Activated T-cell treated with anti-CD3 and anti-CD28 coated beads, Interleukin-2, amount 50 U/mL, for 24 hours (primary cell): ENCODE data around the gene DENND1B.
"Not testable (repeated sequence)": the region's sequence is repeated elsewhere in the genome, so short reads cannot be mapped to it uniquely, and the experiment has no call there.

ENCODE experiments used
- DNase-seq: peaks from one replicate; pipeline ENCODE4 v3.0.0-alpha.2; 2020
- H3K27ac Mint-ChIP-seq: 2 replicates; pipeline ENCODE4 v1.8.0; 2020; ENCODE audit warnings: mild to moderate bottlenecking, mixed read lengths
- H3K27me3 Mint-ChIP-seq: 2 replicates; pipeline ENCODE4 v1.8.0; 2020; ENCODE audit warnings: mixed read lengths
- H3K36me3 Mint-ChIP-seq: 2 replicates; pipeline ENCODE4 v1.8.0; 2020; ENCODE audit warnings: low read depth, mixed read lengths
- H3K4me1 Mint-ChIP-seq: 2 replicates; pipeline ENCODE4 v1.8.0; 2020; ENCODE audit warnings: low read depth, mixed read lengths
- H3K4me3 Mint-ChIP-seq: 2 replicates; pipeline ENCODE4 v1.8.0; 2020; ENCODE audit warnings: mild to moderate bottlenecking, moderate library complexity, mixed read lengths
- H3K9me3 Mint-ChIP-seq: 2 replicates; pipeline ENCODE4 v1.8.0; 2020; ENCODE audit warnings: mixed read lengths

Gene DENND1B

DNA sequence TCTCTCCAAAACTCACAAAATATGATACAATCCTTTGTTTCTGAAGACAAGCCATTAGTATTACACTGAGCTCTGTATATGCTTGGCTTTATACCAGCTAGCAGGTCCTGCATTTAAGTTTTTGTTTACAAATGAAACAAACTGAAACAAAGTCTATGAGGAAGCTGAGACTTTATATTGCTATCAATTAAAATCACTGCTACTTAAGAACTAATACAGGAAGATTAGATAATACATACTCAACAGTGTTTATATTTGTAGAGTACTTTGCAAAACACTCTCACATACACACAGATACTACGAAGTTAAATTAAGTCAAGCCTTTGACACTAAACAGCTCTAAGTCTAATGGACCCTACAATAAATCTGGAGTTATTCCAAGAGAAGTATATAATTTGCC, 259.9 kb downstream of the DENND1B start:
- H3K4me3 Mint-ChIP-seq: no peak overlapping the region
- H3K9me3 Mint-ChIP-seq: no peaks in the 10 kb centered on the region
- no peak for DNase-seq
- H3K27me3 Mint-ChIP-seq: no peaks in the 10 kb centered on the region
- H3K27ac Mint-ChIP-seq: no peak overlapping the region
- H3K4me1 Mint-ChIP-seq: no peaks in the 10 kb centered on the region
- peaks cover 15% of the 10 kb centered on the region for H3K36me3 Mint-ChIP-seq

DNA sequence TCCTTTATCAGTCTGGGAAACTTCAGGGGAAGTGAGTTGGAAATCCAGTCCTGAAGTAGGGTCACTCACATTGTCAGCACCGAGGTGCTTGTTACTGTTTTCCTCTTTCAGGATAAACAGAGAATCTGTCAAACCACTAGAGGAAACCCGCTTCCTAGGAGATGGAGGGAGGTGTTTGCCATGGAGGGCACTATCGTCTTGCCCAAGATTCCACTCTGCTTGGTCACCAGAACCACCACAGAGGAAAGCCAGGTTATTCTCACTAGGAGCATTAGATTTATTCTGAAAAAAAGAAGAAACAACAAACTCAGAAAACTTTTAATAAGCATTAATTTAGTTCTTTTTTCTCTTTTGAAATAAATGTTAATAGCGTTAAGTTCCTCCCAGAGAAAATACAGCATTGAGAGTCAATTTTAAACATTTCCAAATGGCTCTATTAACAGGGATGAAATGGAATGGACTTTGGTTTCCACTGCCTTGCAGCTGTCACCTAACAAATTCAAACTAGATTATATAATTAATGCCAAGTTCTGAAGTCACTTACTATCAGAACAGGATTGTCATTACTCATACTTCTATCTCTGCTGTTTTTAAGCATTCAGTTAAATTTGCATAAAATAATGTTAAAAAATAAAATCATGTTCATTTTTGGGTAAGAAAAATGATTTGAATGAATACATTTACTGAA, 264.4 kb downstream of the DENND1B start:
- DNase-seq: no peak
- Mint-ChIP-seq H3K9me3 (no peaks in the 10 kb centered on the region), H3K27me3 (no peaks in the 10 kb centered on the region), H3K4me1 (no peaks in the 10 kb centered on the region), H3K4me3 (no peak overlapping the region), H3K36me3 (peaks cover 27% of the 10 kb centered on the region), H3K27ac (no peak overlapping the region)

DNA sequence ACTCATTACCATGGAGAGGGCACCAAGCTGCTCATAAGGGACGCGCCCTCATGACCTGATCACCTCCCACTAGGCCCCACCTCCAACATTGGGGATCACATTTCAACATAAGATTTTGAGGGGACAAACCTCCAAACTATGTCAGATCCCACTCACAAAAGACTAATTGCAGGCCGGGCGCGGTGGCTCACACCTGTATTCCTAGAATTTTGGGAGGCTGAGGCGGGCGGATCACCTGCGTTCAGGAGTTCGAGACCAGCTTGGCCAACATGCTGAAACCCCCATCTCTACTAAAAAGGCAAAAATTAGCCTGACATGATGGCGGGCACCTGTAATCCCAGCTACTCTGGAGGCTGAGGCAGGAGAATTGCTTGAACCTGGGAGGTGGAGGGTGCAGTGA, 278.6 kb downstream of the DENND1B start:
- H3K27ac Mint-ChIP-seq: no peak overlapping the region
- H3K9me3 Mint-ChIP-seq: no peaks in the 10 kb centered on the region
- H3K36me3 Mint-ChIP-seq: no peaks in the 10 kb centered on the region
- no peak overlapping the region for H3K4me3 Mint-ChIP-seq
- no peaks in the 10 kb centered on the region for H3K4me1 Mint-ChIP-seq
- no peaks in the 10 kb centered on the region for H3K27me3 Mint-ChIP-seq
- no peak for DNase-seq

DNA sequence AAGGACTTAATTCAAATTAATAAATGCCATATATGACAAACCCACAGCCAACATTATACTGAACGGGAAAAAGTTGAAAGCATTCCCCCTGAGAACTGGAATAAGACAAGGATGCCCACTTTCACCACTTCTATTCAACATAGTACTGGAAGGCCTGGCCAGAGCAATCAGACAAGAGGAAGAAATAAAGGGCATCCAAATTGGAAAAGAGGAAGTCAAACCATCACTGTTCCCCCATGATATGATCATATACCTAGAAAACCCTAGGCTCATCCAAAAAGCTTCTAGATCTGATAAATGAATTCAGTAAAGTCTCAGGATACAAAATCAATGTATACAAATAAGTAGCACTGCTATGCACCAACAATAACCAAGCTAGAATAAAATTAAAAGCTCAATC, 283.8 kb downstream of the DENND1B start:
- not testable (repeated sequence) for DNase-seq, H3K4me1 Mint-ChIP-seq, H3K27ac Mint-ChIP-seq

DNA sequence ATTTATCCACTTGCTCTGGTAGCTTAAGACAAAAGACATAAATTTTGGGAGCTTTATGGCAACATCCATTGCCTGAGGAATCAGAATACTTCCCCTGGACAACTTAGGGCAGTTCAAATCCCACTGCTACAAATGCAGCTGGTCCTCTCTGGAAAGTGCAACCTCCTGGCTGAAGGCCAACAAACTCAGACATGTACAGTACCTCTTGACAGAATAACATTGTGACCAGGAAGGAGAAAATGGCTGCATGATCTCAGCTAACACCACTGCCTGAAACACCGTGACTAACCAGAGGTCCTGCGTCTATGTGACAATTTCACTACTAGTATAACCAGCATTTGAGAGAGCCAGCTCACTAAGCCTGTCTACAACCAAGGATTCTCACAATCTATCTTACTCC, 288.3 kb downstream of the DENND1B start:
- no peaks in the 10 kb centered on the region for H3K9me3 Mint-ChIP-seq
- no peak overlapping the region for H3K4me3 Mint-ChIP-seq
- peaks cover 1% of the 10 kb centered on the region for H3K4me1 Mint-ChIP-seq
- DNase-seq: no peak
- H3K27me3 Mint-ChIP-seq: peaks cover 11% of the 10 kb centered on the region
- no peak overlapping the region for H3K27ac Mint-ChIP-seq
- H3K36me3 Mint-ChIP-seq: no peaks in the 10 kb centered on the region

More for the DNA sequence above, 283.8 kb downstream of the DENND1B start:
- H3K4me3 Mint-ChIP-seq, H3K9me3 Mint-ChIP-seq, H3K36me3 Mint-ChIP-seq: not testable (repeated sequence)
- peaks cover 11% of the 10 kb centered on the region for H3K27me3 Mint-ChIP-seq

DNA sequence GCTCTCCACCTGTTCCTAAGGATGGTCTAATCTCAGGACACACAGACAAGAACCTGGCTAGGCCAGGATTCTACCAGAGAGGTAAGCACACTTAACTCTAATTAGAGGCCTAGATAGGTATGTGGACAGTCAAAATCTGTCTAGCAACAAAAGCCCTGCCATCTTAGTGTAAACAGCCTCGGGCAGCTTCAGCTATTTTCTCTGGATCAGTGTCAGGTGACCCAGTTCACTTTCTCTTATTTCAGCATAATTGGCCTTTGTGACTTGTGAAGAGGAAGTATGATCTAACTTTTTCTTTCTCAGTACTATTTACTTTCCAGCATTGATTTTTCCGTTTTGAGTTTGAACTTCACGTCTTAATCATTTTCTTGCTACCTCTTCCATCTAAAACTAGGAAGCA, 289.5 kb downstream of the DENND1B start:
- no peak for DNase-seq
- Mint-ChIP-seq H3K9me3 (no peaks in the 10 kb centered on the region), H3K27me3 (peaks cover 3% of the 10 kb centered on the region), H3K4me3 (no peak overlapping the region), H3K27ac (no peak overlapping the region), H3K36me3 (no peaks in the 10 kb centered on the region), H3K4me1 (peaks cover 12% of the 10 kb centered on the region)

DNA sequence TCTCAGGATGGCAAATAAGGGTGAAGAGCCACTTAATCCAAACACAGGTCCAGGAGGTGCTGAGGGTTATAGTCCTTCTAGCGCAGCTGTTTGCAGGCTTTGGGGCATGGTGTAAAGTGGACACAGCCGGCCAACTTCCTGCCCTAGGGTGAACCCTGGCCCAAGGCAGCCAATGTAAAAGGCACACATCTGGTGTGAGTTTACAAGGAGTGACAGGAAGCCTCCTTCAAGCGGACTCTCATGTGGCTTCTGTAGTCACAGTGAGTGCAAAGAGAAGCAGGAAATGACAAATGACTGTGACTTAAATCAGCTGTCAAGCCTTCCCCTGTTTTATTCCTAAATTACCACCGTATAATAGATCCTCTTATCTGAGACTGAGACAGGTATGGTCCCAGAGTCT, 294.2 kb downstream of the DENND1B start:
- Mint-ChIP-seq H3K27me3 (no peaks in the 10 kb centered on the region), H3K4me1 (peaks cover 15% of the 10 kb centered on the region), H3K36me3 (no peaks in the 10 kb centered on the region), H3K4me3 (no peak overlapping the region), H3K9me3 (no peaks in the 10 kb centered on the region), H3K27ac (no peak overlapping the region)
- DNase-seq: no peak

DNA sequence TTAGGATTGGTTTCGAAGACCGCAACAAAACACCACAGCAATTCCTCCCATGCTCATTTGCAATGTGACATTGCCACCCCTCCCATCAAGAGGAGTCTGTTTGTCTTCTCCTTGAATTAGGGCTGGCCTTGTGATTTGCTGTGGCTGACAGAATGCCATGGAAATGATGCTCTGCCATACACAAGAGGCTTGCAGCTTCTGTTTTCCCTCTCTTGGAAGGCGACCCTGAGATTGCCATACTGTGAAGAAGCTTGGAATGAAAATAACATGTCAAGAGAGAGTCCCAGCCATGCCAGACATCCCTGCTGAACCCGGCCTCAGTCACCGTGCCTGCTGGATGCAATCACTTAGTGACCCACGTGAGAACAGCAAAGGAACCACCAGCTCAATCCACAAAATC, 294.8 kb downstream of the DENND1B start:
- peaks cover 15% of the 10 kb centered on the region for H3K4me1 Mint-ChIP-seq

DNA sequence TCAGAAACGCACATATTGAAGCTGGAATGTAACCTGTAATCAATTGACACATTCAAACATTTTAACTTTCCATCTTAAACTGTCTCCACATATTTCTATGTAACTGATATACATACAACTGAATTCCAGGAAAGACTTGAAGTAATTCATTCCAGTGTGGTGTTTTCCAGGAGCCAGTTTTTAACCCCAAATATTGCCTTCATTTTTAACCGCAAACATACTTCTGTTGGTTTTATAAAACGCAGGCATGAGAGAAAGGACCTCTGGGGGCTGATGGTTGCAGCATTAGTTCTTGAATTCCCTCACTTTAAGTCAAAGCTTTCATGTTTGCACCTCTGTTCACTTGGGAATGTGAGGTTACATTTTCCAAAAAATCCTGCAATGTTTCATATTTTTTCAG, 303.1 kb downstream of the DENND1B start:
- no peak overlapping the region for H3K27ac Mint-ChIP-seq
- no peaks in the 10 kb centered on the region for H3K9me3 Mint-ChIP-seq
- no peaks in the 10 kb centered on the region for H3K36me3 Mint-ChIP-seq
- no peak overlapping the region for H3K4me3 Mint-ChIP-seq
- no peak for DNase-seq
- H3K4me1 Mint-ChIP-seq: peaks cover 5% of the 10 kb centered on the region
- H3K27me3 Mint-ChIP-seq: no peaks in the 10 kb centered on the region

More for the DNA sequence above, 294.8 kb downstream of the DENND1B start:
- Mint-ChIP-seq H3K4me3 (no peak overlapping the region), H3K27ac (no peak overlapping the region), H3K36me3 (no peaks in the 10 kb centered on the region), H3K9me3 (no peaks in the 10 kb centered on the region), H3K27me3 (no peaks in the 10 kb centered on the region)
- DNase-seq: no peak

DNA sequence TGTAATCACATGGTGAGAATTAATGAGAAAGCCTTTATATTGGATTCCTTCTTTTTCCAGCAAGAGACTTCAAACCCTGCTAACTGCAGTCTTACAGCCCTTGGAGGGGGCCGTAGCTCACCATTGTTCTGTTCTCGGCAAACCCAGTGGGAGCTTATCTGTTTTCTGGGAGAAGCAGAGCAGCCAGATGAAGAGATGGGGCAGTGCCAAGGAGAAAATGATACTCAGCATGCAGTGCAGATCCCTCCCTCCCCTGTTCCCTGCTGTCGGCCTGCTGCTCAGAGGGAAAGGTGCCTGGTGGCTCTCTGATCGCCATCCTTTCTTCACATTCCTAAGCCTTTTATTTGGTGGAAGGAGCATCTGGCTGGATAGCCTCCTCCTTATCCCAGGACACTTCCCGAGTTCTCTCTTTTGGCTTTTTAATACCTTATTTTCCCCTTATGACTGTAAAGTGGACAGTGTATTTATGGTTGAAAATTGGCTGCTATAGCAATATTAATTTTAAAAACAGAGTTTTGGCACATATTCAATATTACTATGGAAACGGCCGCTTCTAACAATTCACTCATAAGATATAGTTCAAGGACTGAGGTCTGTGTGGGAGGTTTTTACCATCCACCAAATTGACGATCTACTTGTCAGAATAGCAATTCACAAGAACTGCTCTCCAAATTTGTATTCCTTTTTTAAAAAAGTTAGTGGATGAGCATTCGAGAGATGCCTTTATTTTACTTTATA, 303.9 kb downstream of the DENND1B start:
- no peak for DNase-seq
- no peak overlapping the region for H3K4me3 Mint-ChIP-seq
- H3K4me1 Mint-ChIP-seq: peaks cover 5% of the 10 kb centered on the region
- H3K27ac Mint-ChIP-seq: no peak overlapping the region
- H3K36me3 Mint-ChIP-seq: no peaks in the 10 kb centered on the region
- no peaks in the 10 kb centered on the region for H3K27me3 Mint-ChIP-seq
- H3K9me3 Mint-ChIP-seq: no peaks in the 10 kb centered on the region

DNA sequence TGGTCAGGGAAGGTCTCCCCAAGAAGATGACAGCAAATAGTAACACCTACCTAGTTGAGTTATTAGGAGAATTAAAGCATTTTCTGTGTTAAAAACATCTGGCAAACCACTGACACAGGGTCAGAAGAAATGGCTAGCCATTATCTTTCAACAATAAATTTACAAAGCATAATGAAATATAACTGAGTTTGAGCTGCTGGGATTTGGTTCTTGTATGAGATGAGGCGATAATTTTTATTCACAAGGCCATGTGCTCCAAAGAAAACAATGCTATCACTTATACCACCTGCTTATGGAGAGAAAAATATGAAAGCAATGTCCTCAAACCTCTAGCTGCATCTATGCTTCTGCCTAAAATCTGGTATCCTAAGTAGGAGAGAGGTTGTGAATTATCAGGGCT, 304.9 kb downstream of the DENND1B start:
- no peak for DNase-seq
- Mint-ChIP-seq H3K4me3 (no peak overlapping the region), H3K4me1 (peaks cover 5% of the 10 kb centered on the region), H3K9me3 (no peaks in the 10 kb centered on the region), H3K27ac (no peak overlapping the region), H3K36me3 (no peaks in the 10 kb centered on the region), H3K27me3 (no peaks in the 10 kb centered on the region)

DNA sequence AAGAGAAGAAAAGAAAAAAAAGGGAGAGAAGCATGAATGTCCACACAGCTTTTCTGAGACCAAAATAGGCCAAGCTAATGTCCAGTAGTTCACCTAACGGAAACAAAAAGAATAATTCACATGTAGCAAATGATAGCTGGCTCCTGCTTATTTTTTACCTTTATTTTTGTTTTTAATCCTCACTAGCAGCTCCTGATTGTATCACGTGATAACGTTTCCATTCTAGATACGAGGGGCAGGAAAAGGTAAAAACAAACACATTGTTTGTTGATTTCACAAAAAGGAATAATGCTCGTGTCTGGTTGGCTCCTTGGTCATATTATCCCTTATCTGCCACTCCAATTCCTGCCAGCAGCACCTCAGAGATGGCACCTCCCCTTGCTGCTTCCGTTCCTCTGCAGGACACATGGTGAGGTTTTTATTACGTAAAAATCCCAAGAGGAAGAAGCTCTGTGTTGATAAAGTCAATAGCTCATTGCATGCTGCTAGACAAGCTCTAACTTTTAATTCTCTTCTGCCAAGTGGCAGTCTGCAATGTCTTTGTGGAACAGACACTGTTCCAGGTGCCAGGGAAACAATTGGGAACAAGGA, 305.6 kb downstream of the DENND1B start:
- H3K27ac Mint-ChIP-seq: no peak overlapping the region
- no peaks in the 10 kb centered on the region for H3K27me3 Mint-ChIP-seq
- peaks cover 5% of the 10 kb centered on the region for H3K4me1 Mint-ChIP-seq
- no peak for DNase-seq
- no peaks in the 10 kb centered on the region for H3K9me3 Mint-ChIP-seq
- no peak overlapping the region for H3K4me3 Mint-ChIP-seq
- no peaks in the 10 kb centered on the region for H3K36me3 Mint-ChIP-seq

DNA sequence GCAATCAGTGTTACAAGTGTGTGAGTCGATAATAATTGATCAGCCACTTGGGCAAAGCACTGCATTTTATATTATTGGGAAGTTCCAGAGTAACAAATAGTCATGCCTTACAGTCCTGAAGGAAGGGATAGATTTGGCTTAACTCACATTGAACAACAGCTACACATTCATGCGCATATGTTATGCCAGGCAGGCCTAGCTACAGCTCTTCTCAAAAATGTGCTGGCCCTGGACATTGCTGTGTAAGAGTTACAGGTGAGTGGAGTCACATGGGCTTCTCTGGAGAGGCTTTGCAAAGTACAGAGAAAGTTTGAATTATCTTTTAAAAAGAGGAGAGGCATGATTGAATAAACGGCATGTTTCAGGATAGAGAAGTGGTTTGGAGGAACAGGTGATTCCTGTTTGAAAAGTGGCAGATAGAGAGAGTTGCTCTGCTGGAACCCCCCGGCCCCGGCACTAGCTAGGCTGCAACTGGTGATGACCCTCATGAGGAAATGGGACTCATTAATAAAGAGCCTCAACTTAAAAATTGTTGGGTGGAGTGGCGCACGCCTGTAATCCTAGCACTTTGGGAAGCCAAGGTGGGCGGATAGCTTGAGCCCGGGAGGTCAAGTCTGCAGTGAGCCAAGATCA, 306.6 kb downstream of the DENND1B start:
- H3K9me3 Mint-ChIP-seq: no peaks in the 10 kb centered on the region
- no peaks in the 10 kb centered on the region for H3K36me3 Mint-ChIP-seq
- H3K27me3 Mint-ChIP-seq: no peaks in the 10 kb centered on the region
- DNase-seq: no peak
- no peak overlapping the region for H3K4me3 Mint-ChIP-seq
- H3K27ac Mint-ChIP-seq: no peak overlapping the region
- H3K4me1 Mint-ChIP-seq: peaks cover 5% of the 10 kb centered on the region

DNA sequence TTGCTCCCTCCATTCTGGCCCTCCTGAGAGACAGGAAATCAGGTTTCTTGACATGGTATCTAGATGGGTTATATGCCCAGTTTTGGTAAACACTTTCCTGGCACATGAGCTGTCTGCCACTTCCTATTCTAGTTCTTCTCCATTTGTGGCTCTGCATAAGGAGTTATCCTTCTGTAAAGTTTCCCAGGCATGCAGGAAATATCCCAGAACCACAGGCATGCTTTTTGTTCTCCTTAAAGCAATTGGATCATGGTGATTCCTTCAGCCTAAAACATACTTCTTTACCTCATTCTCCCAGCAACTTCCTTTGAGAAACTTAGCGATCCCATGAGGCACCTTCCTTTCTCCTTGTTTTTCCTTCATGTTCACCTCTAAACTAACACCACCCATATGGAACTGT, 307.4 kb downstream of the DENND1B start:
- Mint-ChIP-seq H3K4me1 (peaks cover 5% of the 10 kb centered on the region), H3K36me3 (no peaks in the 10 kb centered on the region), H3K27ac (no peak overlapping the region), H3K27me3 (no peaks in the 10 kb centered on the region), H3K4me3 (no peak overlapping the region), H3K9me3 (no peaks in the 10 kb centered on the region)
- DNase-seq: no peak

DNA sequence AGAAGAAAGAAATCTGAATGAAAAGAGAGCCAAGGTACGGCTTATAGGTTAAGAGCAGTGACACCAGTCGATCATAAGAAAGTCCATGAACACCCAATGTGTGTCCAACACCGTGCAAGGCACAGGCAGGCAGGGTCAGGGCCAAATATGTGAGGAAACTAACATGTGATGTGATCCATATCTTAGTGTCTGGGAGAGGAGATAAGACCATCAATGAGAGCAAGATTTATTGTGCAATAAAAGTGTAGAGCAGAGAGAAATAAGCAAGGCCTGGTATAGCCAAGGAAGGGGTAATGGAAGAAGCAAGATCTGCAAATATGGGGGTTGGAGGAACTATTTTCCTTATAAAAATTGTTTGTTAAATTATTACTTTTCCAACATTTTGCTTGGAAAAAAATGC, 308.5 kb downstream of the DENND1B start:
- Mint-ChIP-seq H3K9me3 (no peaks in the 10 kb centered on the region), H3K4me3 (no peak overlapping the region), H3K27me3 (no peaks in the 10 kb centered on the region), H3K4me1 (peaks cover 5% of the 10 kb centered on the region), H3K36me3 (no peaks in the 10 kb centered on the region), H3K27ac (no peak overlapping the region)
- no peak for DNase-seq
